SK-N-SH (cell line): ENCODE measurements around the gene HDGF. TPM values are rescaled to one million over a fixed set of nuclear protein-coding genes. Genes with fewer than 3 reads are reported as not detected.

Experiments
- CTCF ChIA-PET: fragments of 300-600, 350-600 bp; formaldehyde crosslinking; extraction: SDS; loops from one replicate; lab custom pipeline; 2021; lab: Yijun Ruan, JAX
- POLR2A ChIA-PET: fragments of 350-600 bp; sonication (Branson Sonifier 250); formaldehyde crosslinking; extraction: SDS; loops from one replicate; lab custom pipeline; 2020; ENCODE audit warnings: antibody characterized with exemption, inconsistent platforms; lab: Yijun Ruan, JAX
- DNase-seq: peaks from one replicate; pipeline ENCODE4 v3.0.0; 2012
- H2AFZ ChIP-seq: fragments of 200-600 bp; sonication (generic); 2 replicates; pipeline ENCODE4 v1.8.1; 2016; ENCODE audit warnings: antibody characterized with exemption, mild to moderate bottlenecking, low read depth
- H3F3A ChIP-seq: fragments of 200-600 bp; sonication (generic); replicated peaks from 2 replicates; pipeline ENCODE3; 2016; ENCODE audit warnings: antibody characterized with exemption, mild to moderate bottlenecking; ENCODE audit not compliant: insufficient read depth
- H3K27ac ChIP-seq, 2 experiments: fragments of 200-500 bp in 1 of 2; fragments of 200-600 bp in 1 of 2; sonication (Bioruptor generic) in 1 of 2; sonication (generic), shearing (Covaris generic) in 1 of 2; 2 replicates each; pipeline versions ENCODE4 v1.5.1 to v1.6.1; 2014 to 2016; ENCODE audit warnings: low read depth in 2 of 2, inconsistent platforms in 1 of 2, low read length in 1 of 2, mild to moderate bottlenecking in 1 of 2, mixed read lengths in 1 of 2
- H3K27me3 ChIP-seq: fragments of 200-600 bp; sonication (generic), shearing (Covaris generic); 2 replicates; pipeline ENCODE4 v1.6.1; 2016; ENCODE audit warnings: mixed run types; ENCODE audit not compliant: insufficient read depth
- H3K36me3 ChIP-seq, 2 experiments: fragments of 200-500 bp in 1 of 2; fragments of 200-600 bp in 1 of 2; sonication (Bioruptor generic) in 1 of 2; sonication (generic) in 1 of 2; replicated peaks in 1 of 2; 2 replicates each; pipeline versions ENCODE3 to v1.5.1; 2014 to 2016; ENCODE audit warnings: low read length in 1 of 2, mild to moderate bottlenecking in 1 of 2; ENCODE audit not compliant: insufficient read depth in 2 of 2, control insufficient read depth in 1 of 2
- H3K4me1 ChIP-seq, 2 experiments: fragments of 200-500 bp in 1 of 2; fragments of 200-600 bp in 1 of 2; sonication (Bioruptor generic) in 1 of 2; sonication (generic), shearing (Covaris generic) in 1 of 2; 2 replicates each; pipeline versions ENCODE4 v1.5.1 to v1.6.1; 2014 to 2016; ENCODE audit warnings: low read depth in 1 of 2, low read length in 1 of 2, mixed run types in 1 of 2; ENCODE audit not compliant: insufficient read depth in 2 of 2, control insufficient read depth in 1 of 2
- H3K4me2 ChIP-seq: fragments of 200-600 bp; sonication (generic), shearing (Covaris generic); 2 replicates; pipeline ENCODE4 v1.6.1; 2017; ENCODE audit warnings: mixed run types
- H3K4me3 ChIP-seq, 2 experiments: fragments of 200-500 bp in 1 of 2; fragments of 200-600 bp in 1 of 2; sonication (Bioruptor generic) in 1 of 2; sonication (generic), shearing (Covaris generic) in 1 of 2; 2 replicates each; pipeline versions ENCODE4 v1.5.1 to v1.8.1; 2014 to 2016; ENCODE audit warnings: low read depth in 2 of 2, inconsistent platforms in 1 of 2, low read length in 1 of 2, mild to moderate bottlenecking in 1 of 2, mixed read lengths in 1 of 2, moderate library complexity in 1 of 2
- H3K79me2 ChIP-seq: fragments of 200-600 bp; sonication (generic); 2 replicates; pipeline ENCODE4 v1.8.1; 2017; ENCODE audit warnings: mild to moderate bottlenecking; ENCODE audit not compliant: insufficient read depth
- H3K9ac ChIP-seq: fragments of 200-600 bp; sonication (generic); 2 replicates; pipeline ENCODE4 v1.6.1; 2017; ENCODE audit warnings: mixed run types
- H3K9me2 ChIP-seq: fragments of 200-600 bp; sonication (generic); 2 replicates; pipeline ENCODE4 v1.6.1; 2017; ENCODE audit warnings: mixed run types
- H3K9me3 ChIP-seq: fragments of 200-600 bp; sonication (generic); 2 replicates; pipeline ENCODE4 v1.6.1; 2017; ENCODE audit warnings: mixed run types, mild to moderate bottlenecking, moderate library complexity
- H4K20me1 ChIP-seq: fragments of 200-600 bp; sonication (generic); 2 replicates; pipeline ENCODE4 v1.6.1; 2017; ENCODE audit warnings: mild to moderate bottlenecking, mixed run types; ENCODE audit not compliant: insufficient read depth
- EZH2phosphoT487 ChIP-seq: fragments of 200-600 bp; sonication (generic); IDR thresholded peaks from 2 replicates; pipeline ENCODE4 v1.6.1; 2017; ENCODE audit warnings: low read depth, mixed run types, mild to moderate bottlenecking, antibody characterized with exemption, moderate library complexity, borderline replicate concordance
- FOXM1 ChIP-seq: IDR thresholded peaks from 2 replicates; pipeline ENCODE4 v1.4.0; 2012; ENCODE audit warnings: low read depth, mild to moderate bottlenecking
- PBX3 ChIP-seq: IDR thresholded peaks from 2 replicates; pipeline ENCODE4; 2012
- TAF1 ChIP-seq: IDR thresholded peaks from 2 replicates; pipeline ENCODE4 v1.6.1; 2012; ENCODE audit warnings: low read depth, mild to moderate bottlenecking, low read length, moderate library complexity, borderline replicate concordance
- WGBS: methylation state at CpG from one replicate; pipeline ENCODE4 v1.1.6; 2017; ENCODE audit warnings: low lambda C conversion rate; 5-methylcytosine and 5-hydroxymethylcytosine counted together
- polyA plus RNA-seq, 3 experiments: library from polyadenylated mRNA; depleted of rRNA; stranded (reverse); fragments of >200 nt; gene quantifications; 2 replicates each; pipeline ENCODE4 v1.2.3, GENCODE V29; 2012
- TF ChIP-seq, protein P1 (sequence below): fragments of 200-600 bp; sonication (generic); IDR thresholded peaks from 2 replicates; pipeline ENCODE4 v1.6.1; 2017; ENCODE audit warnings: antibody characterized with exemption, mild to moderate bottlenecking, moderate library complexity

HDGF gene
- polyA plus RNA-seq, 1 of the 3 experiments (the other 2 are of a cell fraction), result 152 TPM

DNA sequence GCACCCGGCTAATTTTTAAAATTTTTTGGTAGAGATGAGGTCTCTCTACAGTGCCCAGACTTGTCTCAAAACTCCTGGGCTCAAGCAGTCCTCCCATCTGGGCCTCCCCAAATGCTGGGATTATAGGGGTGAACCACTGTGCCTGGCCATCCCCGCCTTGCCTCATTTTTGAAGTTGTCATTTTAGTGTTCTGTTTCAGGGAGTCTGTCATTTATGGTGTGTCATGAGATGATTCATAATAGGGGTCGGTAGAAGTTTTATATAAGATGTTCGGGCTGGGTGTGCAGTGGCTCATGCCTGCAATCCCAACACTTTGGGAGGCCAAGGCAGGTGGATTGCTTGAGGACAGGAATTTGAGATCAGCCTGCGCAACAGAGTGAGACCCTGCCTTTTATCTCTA, 24.3 kb upstream of the HDGF start:
- Histone ChIP-seq H3K4me1 (peaks cover 20 to 34% of the 10 kb centered on the region in 2 experiments; a peak in 3 of 4 replicates), H4K20me1 (peaks cover 78% of the 10 kb centered on the region), H3K9ac (0 out of 2 replicates have a peak overlapping the region, but pooled peaks have one; percentile 21), H3K4me3 (no peak overlapping the region), H3K27ac (no peak overlapping the region; a peak in 1 of 4 replicates), H3K4me2 (no peak overlapping the region), H3K9me2 (no peaks in the 10 kb centered on the region), H2AFZ (no peak overlapping the region), H3F3A (peaks cover 18% of the 10 kb centered on the region), H3K36me3 (peaks cover 12 to 13% of the 10 kb centered on the region in 2 experiments), H3K79me2 (peaks cover 97% of the 10 kb centered on the region), H3K9me3 (no peaks in the 10 kb centered on the region), H3K27me3 (no peaks in the 10 kb centered on the region)
- WGBS, result 70% methylated on average over 4 of the region's 5 CpGs
- TF ChIP-seq PBX3 (no peak), EZH2phosphoT487 (no peak)
- ChIA-PET POLR2A (no interaction called here), CTCF (interaction anchor here (0.7 to 1.9 kb wide), 8 partner anchors 15 to 87 kb away, joined by 3 to 9 read pairs (median 4); partner anchors contain the start of gene NTRK1)
- no peak for DNase-seq

DNA sequence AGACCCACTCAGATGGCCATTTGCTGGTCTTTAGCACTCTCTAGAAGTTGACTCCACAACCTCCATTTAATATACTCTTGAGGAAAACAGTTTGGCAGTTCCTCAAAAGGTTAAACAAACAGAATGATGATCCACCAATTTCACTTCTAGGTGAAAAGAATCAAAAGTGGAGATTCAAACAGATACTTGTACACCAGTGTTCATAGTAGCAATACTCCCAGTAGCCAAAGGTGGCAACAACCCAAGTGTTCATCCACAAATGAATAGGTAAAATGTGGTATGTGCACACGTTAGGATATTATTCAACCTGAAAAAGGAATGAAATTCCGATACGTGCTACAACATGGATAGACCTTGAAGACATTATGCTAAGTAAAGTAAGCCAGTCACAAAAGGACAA, 22.1 kb upstream of the HDGF start:
- Histone ChIP-seq H3K27ac (peak overlapping the region; percentile 29 to 93; a peak in 3 of 4 replicates), H3K9ac (no peak overlapping the region), H3K4me2 (peak overlapping the region; percentile 40; the same call in 1 of the 2 replicates), H3K4me3 (no peak overlapping the region), H3K4me1 (peaks cover 27 to 41% of the 10 kb centered on the region in 2 experiments; a peak in 3 of 4 replicates), H3K9me2 (no peaks in the 10 kb centered on the region), H3K36me3 (peaks cover 19 to 22% of the 10 kb centered on the region in 2 experiments), H3K27me3 (no peaks in the 10 kb centered on the region), H4K20me1 (peaks cover 67% of the 10 kb centered on the region), H3K9me3 (no peaks in the 10 kb centered on the region), H2AFZ (no peak overlapping the region), H3K79me2 (peaks cover 100% of the 10 kb centered on the region), H3F3A (peaks cover 10% of the 10 kb centered on the region)
- ChIA-PET CTCF (interaction anchor here (1.1 to 9.5 kb wide), 11 partner anchors 11 to 154 kb away, joined by 3 to 64 read pairs (median 16); partner anchors contain the start of genes INSRR and NTRK1), POLR2A (interaction anchor here (0.8 to 2.2 kb wide), 6 partner anchors 22 to 86 kb away, joined by 3 to 15 read pairs (median 9); partner anchors contain the start of genes HDGF and INSRR)
- no peak for DNase-seq
- no peak for TF ChIP-seq TAF1
- no peak for TF ChIP-seq FOXM1
- TF ChIP-seq, protein P1, sequence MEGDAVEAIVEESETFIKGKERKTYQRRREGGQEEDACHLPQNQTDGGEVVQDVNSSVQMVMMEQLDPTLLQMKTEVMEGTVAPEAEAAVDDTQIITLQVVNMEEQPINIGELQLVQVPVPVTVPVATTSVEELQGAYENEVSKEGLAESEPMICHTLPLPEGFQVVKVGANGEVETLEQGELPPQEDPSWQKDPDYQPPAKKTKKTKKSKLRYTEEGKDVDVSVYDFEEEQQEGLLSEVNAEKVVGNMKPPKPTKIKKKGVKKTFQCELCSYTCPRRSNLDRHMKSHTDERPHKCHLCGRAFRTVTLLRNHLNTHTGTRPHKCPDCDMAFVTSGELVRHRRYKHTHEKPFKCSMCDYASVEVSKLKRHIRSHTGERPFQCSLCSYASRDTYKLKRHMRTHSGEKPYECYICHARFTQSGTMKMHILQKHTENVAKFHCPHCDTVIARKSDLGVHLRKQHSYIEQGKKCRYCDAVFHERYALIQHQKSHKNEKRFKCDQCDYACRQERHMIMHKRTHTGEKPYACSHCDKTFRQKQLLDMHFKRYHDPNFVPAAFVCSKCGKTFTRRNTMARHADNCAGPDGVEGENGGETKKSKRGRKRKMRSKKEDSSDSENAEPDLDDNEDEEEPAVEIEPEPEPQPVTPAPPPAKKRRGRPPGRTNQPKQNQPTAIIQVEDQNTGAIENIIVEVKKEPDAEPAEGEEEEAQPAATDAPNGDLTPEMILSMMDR, result peak; percentile 18; the same call in 1 of the 2 replicates
- 91% methylated on average over 3 of the region's 3 CpGs for WGBS
